ENCODE measurements around the gene ZNF469. TPM values are rescaled to one million over a fixed set of nuclear protein-coding genes. Genes with fewer than 3 reads are reported as not detected.
A peak's percentile ranks its signal among the peaks of the same experiment; 100 is the strongest.

ZNF469 gene
- total and polyA plus RNA-seq, 9 donors: 0.52 to 16.2 (median 5.5) TPM

DNA sequence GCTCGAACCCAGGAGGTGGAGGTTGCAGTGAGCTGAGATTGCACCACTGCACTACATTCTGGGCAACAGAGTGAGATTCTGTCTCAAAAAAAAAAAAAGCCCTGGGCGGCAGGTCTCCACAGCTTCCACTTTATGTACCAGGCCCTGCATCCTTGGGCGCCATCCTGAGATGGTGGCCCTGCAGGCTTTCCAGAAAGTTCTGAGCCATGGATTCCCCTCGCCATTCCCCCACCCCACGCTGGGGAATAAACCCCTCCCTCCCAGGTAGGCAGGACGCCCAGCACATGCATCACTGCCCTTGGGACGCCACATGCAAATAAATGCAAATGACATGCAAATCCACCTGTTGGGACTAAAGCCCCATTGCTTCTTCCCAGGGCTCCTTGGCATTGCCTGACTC is 13.8 kb upstream of the ZNF469 start:
- H3K4me1 ChIP-seq (ENCODE audit: insufficient read depth): no peaks in the 10 kb centered on the region
- no peaks in the 10 kb centered on the region for H3K36me3 ChIP-seq
- WGBS, 3 donors: 95 to 98% (median 95%) methylated on average over 7 of the region's 7 CpGs
- no peak for TF ChIP-seq CTCF (IDR thresholded peaks at IDR 0.05)
- no peak for TF ChIP-seq POLR2A (IDR thresholded peaks at IDR 0.05)
- no peak for TF ChIP-seq EP300 (IDR thresholded peaks at IDR 0.05)
- intact Hi-C loops (cut with DNase I): no loop called here
- no peak overlapping the region for H3K4me3 ChIP-seq
- peak in 1 of 5 donors; percentile 11 for DNase-seq
- no peak overlapping the region for H3K27ac ChIP-seq
- H3K27me3 ChIP-seq: no peaks in the 10 kb centered on the region
- no peaks in the 10 kb centered on the region for H3K9me3 ChIP-seq

GRCh38 chr16:88369447-88370008 is 13.2 kb upstream of the ZNF469 start:
- WGBS, 3 donors: 87 to 91% (median 90%) methylated on average over 14 of the region's 14 CpGs
- Histone ChIP-seq H3K4me3 (no peak overlapping the region), H3K27me3 (no peaks in the 10 kb centered on the region), H3K27ac (no peak overlapping the region), H3K9me3 (no peaks in the 10 kb centered on the region), H3K36me3 (no peaks in the 10 kb centered on the region), H3K4me1 (ENCODE audit: insufficient read depth) (no peaks in the 10 kb centered on the region)
- intact Hi-C loops (cut with DNase I): no loop called here
- peak in 1 of 5 donors; percentile 14 for DNase-seq
- no peak for TF ChIP-seq CTCF (IDR thresholded peaks at IDR 0.05)
- no peak for TF ChIP-seq EP300 (IDR thresholded peaks at IDR 0.05)
- TF ChIP-seq POLR2A (IDR thresholded peaks at IDR 0.05): no peak

DNA sequence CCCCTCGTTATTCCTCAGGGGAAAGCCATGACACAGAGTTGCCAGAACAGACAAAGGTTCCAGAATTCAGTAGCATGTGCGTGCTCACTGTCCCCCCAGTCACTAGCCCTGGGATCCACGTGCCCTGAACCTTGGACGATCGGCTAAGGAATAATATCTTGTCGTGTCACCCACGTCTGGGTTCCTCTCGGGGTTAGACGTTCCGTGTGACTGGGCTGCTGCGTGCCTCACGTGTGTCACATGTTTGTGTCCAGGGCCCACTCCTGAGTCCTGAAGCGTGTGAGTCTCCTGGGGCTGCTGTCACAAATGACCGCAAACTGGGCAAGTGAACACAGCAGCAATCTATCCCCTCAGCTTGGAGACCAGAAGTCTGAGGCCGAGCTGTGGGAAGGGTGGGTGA is 12.4 kb upstream of the ZNF469 start:
- H3K27me3 ChIP-seq: no peaks in the 10 kb centered on the region
- DNase-seq: peak in 1 of 5 donors; percentile 8
- TF ChIP-seq CTCF (IDR thresholded peaks at IDR 0.05): no peak
- intact Hi-C loops (cut with DNase I): no loop called here
- H3K9me3 ChIP-seq: no peaks in the 10 kb centered on the region
- no peak overlapping the region for H3K4me3 ChIP-seq
- H3K36me3 ChIP-seq: no peaks in the 10 kb centered on the region
- H3K27ac ChIP-seq: no peak overlapping the region
- H3K4me1 ChIP-seq (ENCODE audit: insufficient read depth): no peaks in the 10 kb centered on the region
- 94 to 95% (median 95%) methylated on average over 15 of the region's 15 CpGs for WGBS, 3 donors

- no peak for DNase-seq
- TF ChIP-seq EP300 (IDR thresholded peaks at IDR 0.05) (no peak), CTCF (IDR thresholded peaks at IDR 0.05) (no peak), POLR2A (IDR thresholded peaks at IDR 0.05) (no peak)
- 94 to 98% (median 95%) methylated on average over 2 of the region's 2 CpGs for WGBS, 3 donors
- Histone ChIP-seq H3K27me3 (no peaks in the 10 kb centered on the region), H3K4me3 (no peak overlapping the region), H3K27ac (no peak overlapping the region), H3K9me3 (no peaks in the 10 kb centered on the region), H3K4me1 (ENCODE audit: insufficient read depth) (no peaks in the 10 kb centered on the region), H3K36me3 (no peaks in the 10 kb centered on the region)
- intact Hi-C loops (cut with DNase I): no loop called here
These were observed 10.2 kb upstream of the ZNF469 start for GRCh38 chr16:88372522-88372921.
